ENCODE data around the gene SLC17A7. TPM values are rescaled to one million over a fixed set of nuclear protein-coding genes. Genes with fewer than 3 reads are reported as not detected.
A peak's percentile ranks its signal among the peaks of the same experiment; 100 is the strongest.

SLC17A7 gene
- polyA plus RNA-seq, 12 donors: 0.68 to 1.8 (median 1.1) TPM; not detected in 2

- no peak for DNase-seq
Measured at GRCh38 chr19:49409441-49410029, 31.8 kb downstream of the SLC17A7 start.

DNA sequence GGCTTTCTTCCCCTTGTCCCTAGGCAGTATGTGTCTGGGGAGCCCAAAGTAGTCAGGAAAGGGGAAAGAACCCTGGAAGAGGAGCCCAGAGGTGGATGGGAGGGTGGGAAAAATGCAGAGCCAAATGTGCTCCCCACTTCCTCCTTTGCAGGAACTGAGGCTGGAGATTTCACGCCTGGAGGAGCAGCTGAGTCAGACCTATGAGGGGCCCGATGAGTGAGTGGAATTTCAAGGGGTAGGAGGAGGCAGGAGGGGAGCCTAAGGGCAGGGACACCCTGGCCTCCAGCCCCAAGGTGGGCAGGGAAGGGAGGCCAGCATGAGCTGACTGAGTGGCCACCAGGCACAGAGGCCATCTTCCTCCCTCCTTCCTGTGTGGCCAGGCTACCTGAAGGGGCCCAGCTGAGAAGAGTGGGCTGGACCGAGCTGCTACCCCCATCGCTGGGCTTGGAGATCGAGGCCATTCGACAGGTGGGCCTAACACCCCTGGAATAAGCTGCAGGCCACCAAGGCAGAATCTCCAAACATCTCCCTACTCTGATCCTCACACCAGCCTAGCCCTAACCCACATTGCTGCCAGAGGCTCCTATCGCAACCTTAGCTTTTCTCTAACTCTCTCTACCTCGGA, 32.4 kb downstream of the SLC17A7 start:
- no peak for DNase-seq

DNA sequence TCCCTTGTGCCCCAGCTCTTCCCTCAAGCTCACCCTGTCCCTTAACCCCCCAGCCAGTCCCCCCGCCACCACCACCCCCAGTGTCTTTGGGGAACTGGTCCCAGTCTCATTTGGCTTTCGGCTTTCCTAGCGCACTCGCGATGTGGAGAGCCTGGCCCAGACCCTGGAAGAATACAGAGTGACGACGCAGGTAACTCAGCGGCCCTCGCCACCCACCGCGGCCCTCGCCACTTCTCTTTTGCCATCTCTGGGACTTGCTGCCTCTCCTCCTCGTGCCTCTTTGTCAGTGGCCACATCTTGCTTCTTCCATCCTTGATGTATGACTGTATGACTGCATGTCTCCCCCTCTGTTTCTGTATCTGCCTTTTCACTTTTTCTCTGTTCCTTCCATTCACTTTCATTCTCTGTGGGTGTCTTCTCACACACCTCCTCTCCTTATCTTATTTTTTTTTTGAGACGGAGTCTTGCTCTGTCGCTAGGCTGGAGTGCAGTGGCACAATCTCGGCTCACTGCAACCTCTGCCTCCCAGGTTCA, 33.8 kb downstream of the SLC17A7 start:
- DNase-seq: no peak

DNA sequence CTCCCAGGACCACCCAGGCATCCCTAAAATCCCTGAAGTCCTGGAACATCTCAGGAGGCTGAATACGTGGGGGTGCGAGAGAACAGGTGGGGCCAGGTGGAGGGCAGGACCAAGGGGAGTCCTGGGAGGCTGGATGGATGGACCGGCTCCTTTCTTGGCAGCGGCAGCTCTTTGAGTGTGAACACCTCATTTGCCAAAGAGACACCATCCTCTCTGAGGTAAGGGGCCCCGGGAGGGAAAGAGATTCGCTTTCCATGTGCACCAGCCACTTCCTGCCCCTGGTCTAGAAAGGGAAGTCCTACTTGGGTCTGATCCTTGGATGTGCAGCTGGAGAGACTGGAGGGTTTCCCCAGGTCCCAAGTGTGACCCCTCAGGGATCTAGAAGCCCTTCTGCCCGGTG, 34.2 kb downstream of the SLC17A7 start:
- no peak for DNase-seq

DNA sequence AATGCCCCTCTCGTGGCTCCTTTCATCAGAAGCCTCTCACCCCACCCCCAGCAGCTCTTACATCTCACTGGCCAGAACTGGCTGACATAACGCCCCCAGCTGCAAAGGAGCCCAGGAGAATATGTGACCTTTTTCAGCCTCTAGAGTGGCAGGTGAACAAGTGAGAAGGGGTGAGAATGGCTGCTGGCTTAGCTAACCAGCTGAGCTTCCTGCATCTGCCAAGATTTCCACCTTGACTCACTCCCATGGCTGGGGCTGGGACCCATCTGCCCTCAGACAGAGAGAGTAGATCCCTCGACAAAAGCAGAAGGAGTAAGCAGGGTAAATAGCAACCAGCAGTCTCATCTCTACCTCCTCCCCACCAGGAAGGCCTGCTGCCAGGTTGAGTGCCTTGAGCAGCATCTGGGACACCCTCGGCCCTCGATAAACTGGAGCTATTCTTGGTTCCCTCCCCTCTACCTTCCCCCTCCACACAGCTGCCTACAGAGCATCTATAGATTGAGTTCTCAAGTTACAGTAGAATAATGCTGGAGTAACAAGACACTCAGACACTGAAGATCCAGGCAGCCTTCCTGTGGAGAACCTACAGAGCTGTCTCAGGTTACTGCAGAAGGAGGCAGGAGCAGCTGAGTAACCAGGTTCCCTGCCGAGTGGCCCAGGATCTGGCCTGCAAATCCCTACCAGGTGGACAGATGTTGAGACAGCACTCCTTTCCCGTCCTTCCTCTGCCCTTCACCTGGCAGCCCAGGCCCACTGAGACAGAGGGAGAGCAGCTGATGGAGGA, 37.7 kb downstream of the SLC17A7 start:
- no peak for DNase-seq

DNA sequence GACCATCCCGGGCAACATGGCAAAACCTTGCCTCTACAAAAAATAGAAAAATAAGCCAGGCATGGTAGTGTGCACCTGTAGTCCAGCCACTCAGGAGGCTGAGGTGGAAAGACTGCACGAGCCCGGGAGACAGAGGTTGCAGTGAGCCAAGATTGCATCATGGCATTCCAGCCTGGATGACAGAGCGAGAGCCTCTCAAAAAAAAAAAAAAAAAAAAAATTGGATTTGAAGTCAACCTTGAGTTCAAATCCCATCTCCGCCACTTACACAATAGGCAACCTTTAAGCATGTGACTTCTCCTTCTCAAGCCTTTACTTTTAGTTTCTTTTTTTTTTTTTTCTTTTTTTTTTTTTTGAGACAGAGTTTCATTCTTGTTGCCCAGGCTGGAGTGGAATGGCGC, 41.3 kb downstream of the SLC17A7 start:
- no peak for DNase-seq

GRCh38 chr19:49398931-49399330, 42.4 kb downstream of the SLC17A7 start:
- no peak for DNase-seq

DNA sequence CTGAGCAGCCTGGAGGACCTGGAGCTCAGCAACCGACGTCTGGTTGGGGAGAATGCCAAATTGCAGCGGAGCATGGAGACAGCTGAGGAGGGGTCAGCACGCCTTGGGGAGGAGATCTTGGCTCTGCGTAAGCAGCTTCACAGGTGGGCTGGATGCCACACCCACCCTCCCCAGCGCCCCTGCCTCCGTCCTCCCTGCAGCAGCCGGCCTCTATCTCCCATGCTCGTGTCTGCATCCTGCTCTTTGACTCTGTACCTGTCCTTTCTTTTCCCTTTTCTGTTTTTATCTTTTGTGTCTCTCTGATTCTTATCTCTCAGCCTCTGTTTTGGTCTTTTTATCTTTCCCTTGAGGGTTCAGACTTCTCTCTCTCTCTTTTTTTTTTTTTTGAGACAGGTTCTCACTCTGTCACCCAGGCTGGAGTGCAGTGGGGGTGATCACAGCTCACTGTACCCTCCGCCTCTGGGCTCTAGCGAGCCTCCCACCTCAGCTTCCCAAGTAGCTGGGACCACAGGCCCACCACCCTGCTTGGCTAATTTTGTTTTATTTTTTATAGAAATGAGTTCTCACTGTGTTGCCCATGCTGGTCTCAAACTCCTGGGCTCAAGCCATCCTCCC, 43.2 kb downstream of the SLC17A7 start:
- no peak for DNase-seq

DNA sequence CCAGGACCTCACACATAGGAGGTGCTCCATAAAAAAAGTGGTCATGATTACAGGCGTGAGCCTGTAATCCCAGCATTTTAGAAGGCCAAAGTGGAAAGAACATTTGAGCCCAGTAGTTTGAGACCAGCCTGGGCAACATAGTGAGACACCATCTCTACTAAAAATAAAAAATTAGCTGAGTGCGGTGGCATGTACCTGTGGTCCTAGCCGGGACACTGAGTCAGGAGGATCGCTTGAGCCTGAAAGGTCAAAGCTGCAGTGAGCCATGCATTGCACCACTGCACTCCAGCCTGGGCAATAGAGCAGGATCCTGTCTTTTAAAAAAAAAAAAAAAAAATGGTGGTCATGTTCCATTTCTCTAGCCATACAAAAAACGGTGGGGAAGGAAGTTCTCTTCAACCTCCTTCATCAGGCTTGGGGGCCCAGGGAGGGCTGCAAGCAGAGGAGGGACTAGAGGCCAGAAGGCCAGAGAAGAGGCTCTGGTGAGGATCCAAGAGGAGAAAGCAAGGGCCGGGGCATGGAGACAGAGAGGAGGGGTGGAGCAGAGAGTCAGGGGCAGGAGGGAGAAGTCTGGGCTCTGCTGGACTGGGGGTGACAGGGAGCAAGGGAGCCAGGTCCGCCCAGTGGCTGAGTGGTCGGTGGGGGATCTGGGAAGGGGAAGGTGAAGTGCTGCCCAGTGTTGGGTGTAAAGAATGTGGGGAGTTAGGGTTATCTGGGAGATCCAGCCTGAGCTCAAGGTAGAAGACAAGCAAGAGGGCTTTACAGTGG, 44.4 kb downstream of the SLC17A7 start:
- no peak for DNase-seq

GRCh38 chr19:49395581-49396407, 45.5 kb downstream of the SLC17A7 start:
- no peak for DNase-seq

DNA sequence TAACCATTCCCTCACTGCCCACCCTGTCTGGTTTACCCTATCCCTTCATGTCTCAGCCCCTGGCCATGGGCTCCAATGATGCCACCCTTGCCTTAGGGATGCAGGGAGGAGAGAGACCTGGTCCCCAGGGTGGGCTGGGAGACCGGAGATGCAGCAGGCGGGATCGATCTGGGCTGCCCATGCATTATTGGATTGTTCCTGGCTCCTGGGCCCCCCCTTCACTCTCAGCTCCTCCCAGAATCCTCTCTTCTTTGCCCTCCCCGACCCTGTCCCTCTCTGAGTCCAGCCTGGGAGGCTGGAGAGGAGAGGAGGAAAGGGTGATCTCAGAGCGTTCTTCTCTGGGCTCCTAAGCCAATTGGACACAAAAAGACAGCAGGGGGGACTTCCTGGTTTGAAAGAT, 47.4 kb downstream of the SLC17A7 start:
- DNase-seq: no peak

GRCh38 chr19:49391581-49392399, 49.5 kb downstream of the SLC17A7 start:
- DNase-seq: peak; percentile 80

GRCh38 chr19:49390929-49391359, 50.4 kb downstream of the SLC17A7 start:
- DNase-seq: no peak

DNA sequence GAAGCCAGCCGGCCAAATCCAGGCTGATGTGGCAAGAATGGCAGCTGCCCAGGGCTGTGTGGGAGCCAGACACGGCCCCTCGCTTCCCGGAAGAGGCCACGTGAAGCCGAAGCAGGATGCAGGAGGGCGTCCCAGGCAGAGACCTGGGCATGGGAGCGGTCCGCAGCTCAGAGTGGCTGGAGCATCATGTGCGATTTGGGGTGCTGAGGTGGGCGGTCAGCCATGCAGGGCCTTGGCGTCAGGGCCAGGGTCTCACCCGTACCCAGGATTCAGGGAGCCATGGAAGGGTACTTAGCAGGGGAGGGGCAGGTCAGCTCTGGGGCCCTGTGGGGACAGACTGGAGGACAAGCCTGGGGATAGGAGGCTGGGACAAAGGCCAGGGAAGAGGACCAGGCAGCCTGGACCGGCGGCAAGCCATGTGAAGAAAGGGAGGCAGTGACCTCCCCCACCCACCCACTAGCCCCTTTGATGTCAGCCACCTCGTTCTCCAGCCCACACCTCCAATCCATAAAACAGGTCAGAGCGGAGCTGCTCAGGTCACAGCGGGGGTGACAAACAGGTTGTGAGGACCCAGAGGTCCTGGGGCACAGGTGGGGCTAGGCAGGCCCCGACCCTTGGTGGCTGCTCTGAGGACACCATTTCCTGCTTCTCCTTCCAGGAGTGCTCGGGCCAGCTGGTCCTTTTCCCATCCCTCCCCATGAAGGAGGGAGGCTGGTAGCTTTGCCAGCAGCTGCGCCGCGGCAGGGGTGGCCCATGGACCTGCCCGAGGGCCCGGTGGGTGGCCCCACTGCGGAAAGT, 51.0 kb downstream of the SLC17A7 start:
- DNase-seq: no peak

GRCh38 chr19:49389406-49389805, 51.9 kb downstream of the SLC17A7 start:
- DNase-seq: no peak

- peak; percentile 38 for DNase-seq
Measured at GRCh38 chr19:49387936-49388372, 53.4 kb downstream of the SLC17A7 start, which contains the start of gene KASH5. Gene KASH5 (plus strand): TSS chr19:49388249. CDS start chr19:49390884, 2,635 bp downstream.

- DNase-seq: no peak
Measured at GRCh38 chr19:49383599-49383998, 57.7 kb downstream of the SLC17A7 start.

GRCh38 chr19:49382639-49383038, 58.7 kb downstream of the SLC17A7 start:
- no peak for DNase-seq

- no peak for DNase-seq
Measured at GRCh38 chr19:49380391-49380790, 60.9 kb downstream of the SLC17A7 start.

Measured in muscle of arm (tissue), 12 donors.